Uterus (tissue), 4 donors: ENCODE data around the gene DROSHA. TPM values are rescaled to one million over a fixed set of nuclear protein-coding genes. Genes with fewer than 3 reads are reported as not detected.

Experiments used
- DNase-seq, 2 donors: peaks; one replicate each; pipeline ENCODE4 v3.0.0-alpha.2; 2019 to 2020
- H3K27ac ChIP-seq, 2 donors: fragments of 200-600 bp; sonication (generic); 1 replicate in 1 of 2; 2 replicates in 1 of 2; pipeline ENCODE4 v1.5.1; 2016 to 2018
- H3K27me3 ChIP-seq, 2 donors: fragments of 200-600 bp; sonication (generic); one replicate each; pipeline ENCODE4 v1.5.1; 2018 to 2019; ENCODE audit warnings: control low read depth in 1 of 2
- H3K36me3 ChIP-seq, 2 donors: fragments of 200-600 bp; sonication (generic); one replicate each; pipeline ENCODE4 v1.5.1; 2019; ENCODE audit warnings: control low read depth in 1 of 2
- H3K4me1 ChIP-seq, 2 donors: fragments of 200-600 bp; sonication (generic); one replicate each; pipeline ENCODE4 v1.5.1; 2018 to 2019; ENCODE audit warnings: control low read depth in 1 of 2
- H3K4me3 ChIP-seq, 2 donors: fragments of 200-600 bp; sonication (generic); 1 replicate in 1 of 2; 2 replicates in 1 of 2; pipeline ENCODE4 v1.5.1; 2018 to 2019; ENCODE audit warnings: mild to moderate bottlenecking in 1 of 2
- H3K9me3 ChIP-seq, 2 donors: fragments of 200-600 bp; sonication (generic); one replicate each; pipeline ENCODE4 v1.5.1; 2019; ENCODE audit warnings: control low read depth in 1 of 2
- CTCF ChIP-seq, 4 experiments: fragments of 200-600 bp in 2 of 4; fragments of 450-650 bp in 2 of 4; sonication (generic) in 2 of 4; IDR thresholded peaks; one replicate each; pipeline ENCODE4 v1.5.1; 2016 to 2019; ENCODE audit warnings: antibody characterized with exemption in 4 of 4, mild to moderate bottlenecking in 2 of 4, moderate library complexity in 1 of 4
- POLR2A ChIP-seq, 2 donors: fragments of 450-650 bp; IDR thresholded peaks; one replicate each; pipeline ENCODE4 v1.6.1; 2016; ENCODE audit warnings: antibody characterized with exemption in 2 of 2, mild to moderate bottlenecking in 1 of 2, moderate library complexity in 1 of 2
- intact Hi-C: fragments of 100-400 bp; cut with DNase I; formaldehyde crosslinking; loops from one replicate; pipeline ENCODE4 v1.15.1; 2023; ENCODE audit warnings: low total_unique reads
- small RNA-seq: library from RNA; depleted of rRNA; stranded (forward); fragments of <200 nt; gene quantifications from one replicate; pipeline ENCODE3, GENCODE V24; 2016
- total RNA-seq, 4 donors: library from RNA; depleted of rRNA in 3 of 4; stranded (reverse); fragments of >200 nt in 3 of 4; gene quantifications; one replicate each; pipeline versions ENCODE4 v1.1.0 to v1.2.4, GENCODE V29; 2014 to 2023
- donor health status: DM: yes; HTN: yes; CAD: no.

Gene DROSHA
- total RNA-seq, 4 donors from 2014 or later, result 17.2 to 82.1 (median 40.5) TPM

GRCh38 chr5:31357038-31357437 is 174.9 kb downstream of the DROSHA start:
- no peak for TF ChIP-seq POLR2A (IDR thresholded peaks at IDR 0.05)
- TF ChIP-seq CTCF (IDR thresholded peaks at IDR 0.05), result no peak
- no peaks in the 10 kb centered on the region for H3K27me3 ChIP-seq
- intact Hi-C loops, result no loop called here
- no peak overlapping the region for H3K27ac ChIP-seq
- H3K9me3 ChIP-seq, result no peaks in the 10 kb centered on the region
- no peak overlapping the region for H3K4me3 ChIP-seq
- H3K4me1 ChIP-seq, result no peaks in the 10 kb centered on the region
- DNase-seq, result no peak
- no peaks in the 10 kb centered on the region for H3K36me3 ChIP-seq

GRCh38 chr5:31355337-31355736 is 176.6 kb downstream of the DROSHA start:
- no peak for DNase-seq
- TF ChIP-seq CTCF (IDR thresholded peaks at IDR 0.05), result no peak
- no peaks in the 10 kb centered on the region for H3K27me3 ChIP-seq
- H3K9me3 ChIP-seq, result no peaks in the 10 kb centered on the region
- no peak overlapping the region for H3K4me3 ChIP-seq
- H3K4me1 ChIP-seq, result no peaks in the 10 kb centered on the region
- no peaks in the 10 kb centered on the region for H3K36me3 ChIP-seq
- H3K27ac ChIP-seq, result no peak overlapping the region
- intact Hi-C loops, result no loop called here

Small RNA genes lying within 50 kb of the gene (small RNA-seq; reads per million reads assigned to genes)
- gene RF00019, result not detected

Other genes with a start within 250 kb of the DROSHA start
- gene C5orf22, start 208 bp upstream of the DROSHA start, total RNA-seq, result 10 to 100 TPM in 3 of 4 donors, 1 to 10 TPM in 1; 5.6 to 31.0 (median 18.3) TPM
- gene PDZD2, start 107.0 kb upstream of the DROSHA start, total RNA-seq, result 10 to 100 TPM in 2 of 4 donors, 1 to 10 TPM in 2; 6.2 to 21.4 (median 11.8) TPM